ENCODE data around the gene UTP3. TPM values are rescaled to one million over a fixed set of nuclear protein-coding genes. Genes with fewer than 3 reads are reported as not detected.

UTP3 gene, protein sequence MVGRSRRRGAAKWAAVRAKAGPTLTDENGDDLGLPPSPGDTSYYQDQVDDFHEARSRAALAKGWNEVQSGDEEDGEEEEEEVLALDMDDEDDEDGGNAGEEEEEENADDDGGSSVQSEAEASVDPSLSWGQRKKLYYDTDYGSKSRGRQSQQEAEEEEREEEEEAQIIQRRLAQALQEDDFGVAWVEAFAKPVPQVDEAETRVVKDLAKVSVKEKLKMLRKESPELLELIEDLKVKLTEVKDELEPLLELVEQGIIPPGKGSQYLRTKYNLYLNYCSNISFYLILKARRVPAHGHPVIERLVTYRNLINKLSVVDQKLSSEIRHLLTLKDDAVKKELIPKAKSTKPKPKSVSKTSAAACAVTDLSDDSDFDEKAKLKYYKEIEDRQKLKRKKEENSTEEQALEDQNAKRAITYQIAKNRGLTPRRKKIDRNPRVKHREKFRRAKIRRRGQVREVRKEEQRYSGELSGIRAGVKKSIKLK
- total RNA-seq: 10.7 and 12.8 TPM in 2 replicates

DNA sequence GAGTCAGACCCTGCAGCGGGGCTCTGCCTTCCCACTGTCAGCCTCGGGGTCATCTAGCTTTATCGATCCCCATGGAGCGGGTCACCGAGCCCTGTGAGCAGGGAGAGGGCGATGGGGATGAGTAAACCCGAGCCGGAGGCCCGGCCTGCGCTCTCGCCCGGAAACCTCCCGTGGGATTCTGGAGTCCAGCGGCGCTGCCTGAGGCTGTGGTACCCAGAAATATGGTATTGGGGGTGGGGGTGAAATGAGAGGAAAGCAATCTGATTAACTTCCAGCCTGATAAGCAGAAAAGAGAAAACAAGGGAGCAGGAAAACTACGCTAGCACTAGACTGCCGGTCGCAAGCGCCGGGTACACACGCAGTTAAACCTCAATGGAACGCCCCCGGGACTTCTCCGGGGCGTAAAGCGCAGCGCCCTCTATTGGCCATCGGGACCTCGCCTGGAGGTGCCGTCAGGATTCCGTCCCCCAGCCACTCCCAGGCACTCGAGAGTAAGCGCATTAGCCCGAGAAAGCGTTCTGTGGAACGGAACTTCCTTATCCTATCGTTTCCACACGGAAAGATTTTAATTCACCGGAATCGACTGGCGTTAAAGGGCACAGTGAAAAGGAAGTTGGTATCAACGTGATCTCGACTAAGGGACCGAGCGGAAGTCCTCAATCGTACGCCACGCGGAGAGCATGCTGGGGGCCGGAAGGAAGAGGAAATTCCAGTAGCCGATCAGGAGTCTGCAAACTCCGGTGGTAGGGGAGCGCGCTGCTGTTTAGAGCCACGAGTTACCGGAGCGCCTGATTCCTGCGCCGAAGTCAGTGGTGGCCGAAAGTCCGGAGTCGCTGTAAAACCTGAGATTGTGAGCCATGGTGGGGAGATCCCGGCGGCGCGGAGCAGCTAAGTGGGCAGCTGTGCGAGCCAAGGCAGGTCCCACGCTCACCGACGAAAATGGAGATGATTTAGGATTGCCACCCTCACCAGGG lies at the start of gene UTP3:
UTP3 (plus strand) TSS at position 712 of the 974 bp plus-strand sequence; CDS start at position 858, 146 bp downstream.

GRCh38 chr4:70666369-70666768 lies 22.0 kb upstream of the UTP3 start, which contains the start of gene JCHAIN:
JCHAIN (minus strand) TSS chr4:70666508; CDS start chr4:70666490, 18 bp downstream.

DNA sequence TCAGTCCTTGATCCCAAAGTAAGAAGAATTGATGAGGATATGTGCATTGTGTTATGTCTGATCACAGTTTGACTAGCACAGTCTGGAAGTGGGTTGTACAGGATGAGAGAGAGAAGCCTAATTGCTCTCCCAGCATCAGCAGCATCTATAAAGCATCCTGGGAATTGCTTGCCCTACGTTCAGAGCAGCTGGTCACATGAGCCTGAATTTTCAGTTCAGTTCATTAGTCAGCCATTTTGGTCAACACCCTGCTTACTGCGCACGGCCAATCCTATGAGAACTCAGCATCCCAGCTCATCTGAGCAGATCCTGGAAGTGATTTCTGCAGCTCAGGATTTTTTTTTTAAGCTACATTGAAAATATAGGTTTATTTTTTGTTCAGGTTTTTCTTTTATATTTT lies 33.4 kb downstream of the UTP3 start, which contains the start of gene RUFY3:
RUFY3 (plus strand) TSS at position 218 of the 400 bp plus-strand sequence. CDS start 610 bp downstream, outside the sequence.

Other genes starting within 250 kb of the UTP3 start
- not detected in 2 replicates for gene MUC7, start 216.3 kb upstream of the UTP3 start, total RNA-seq
- 0.85 and 1.9 TPM in 2 replicates for gene AMTN, start 170.0 kb upstream of the UTP3 start, total RNA-seq
- not detected in 2 replicates for gene AMBN, start 96.3 kb upstream of the UTP3 start, total RNA-seq
- gene ENAM, start 59.8 kb upstream of the UTP3 start, total RNA-seq: 0.48 TPM in 1 of 2 replicates, not detected in the other
- not detected in 2 replicates for gene JCHAIN, start 22.0 kb upstream of the UTP3 start, total RNA-seq
- gene RUFY3, start 33.4 kb downstream of the UTP3 start, total RNA-seq: 36.6 and 43.7 TPM in 2 replicates
- 87.6 and 94.7 TPM in 2 replicates for gene GRSF1, start 151.4 kb downstream of the UTP3 start, total RNA-seq
- 11.6 and 12.1 TPM in 2 replicates for gene MOB1B, start 213.8 kb downstream of the UTP3 start, total RNA-seq